ENCODE measurements around the gene C19orf12.

DNA sequence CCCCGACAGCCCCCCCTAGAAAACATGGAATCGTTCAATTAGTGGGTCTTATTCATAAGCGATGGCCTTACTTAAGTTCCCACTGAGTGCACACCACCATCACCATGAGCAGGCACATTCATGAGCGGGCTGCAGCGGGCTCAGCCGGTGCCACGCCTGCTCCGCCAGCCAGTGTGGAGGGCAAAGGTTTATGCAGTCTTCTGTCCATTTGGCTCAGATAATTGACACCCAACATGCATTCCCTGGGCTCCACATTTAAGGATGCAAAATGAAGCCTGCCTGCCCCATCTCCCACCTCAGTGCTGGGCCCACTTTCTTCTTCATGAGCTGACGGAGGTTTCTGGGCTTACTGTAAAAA is 12.1 kb downstream of the C19orf12 start:
- TF ChIP-seq SUZ12 (IDR thresholded peaks at IDR 0.05) (no peak), ZNF384 (IDR thresholded peaks at IDR 0.05) (no peak), ARNT (IDR thresholded peaks at IDR 0.05) (no peak), PKNOX1 (IDR thresholded peaks at IDR 0.05) (no peak), NFRKB (IDR thresholded peaks at IDR 0.05) (no peak), BHLHE40 (IDR thresholded peaks at IDR 0.05; ENCODE audit: borderline replicate concordance) (no peak), CTBP1 (IDR thresholded peaks at IDR 0.05; ENCODE audit: borderline replicate concordance) (no peak), SP1 (IDR thresholded peaks at IDR 0.05) (no peak), FOXM1 (IDR thresholded peaks at IDR 0.05; ENCODE audit: borderline replicate concordance) (no peak), TARDBP (IDR thresholded peaks at IDR 0.05) (no peak)
